H9 (cell line): ENCODE results near the gene PRICKLE1. TPM values are rescaled to one million over a fixed set of nuclear protein-coding genes. Genes with fewer than 3 reads are reported as not detected.

ENCODE experiments used
- DNase-seq: peaks from one replicate; pipeline ENCODE4 v3.0.0-alpha.2; 2017
- H2AFZ ChIP-seq: one replicate; pipeline ENCODE4 v1.6.1; 2013; ENCODE audit warnings: mild to moderate bottlenecking, low read length, control low read depth, moderate library complexity
- H2AK5ac ChIP-seq: 2 replicates; pipeline ENCODE4 v1.6.1; 2013; ENCODE audit warnings: low read length, control low read depth, mixed read lengths; ENCODE audit not compliant: insufficient read length
- H2BK120ac ChIP-seq: one replicate; pipeline ENCODE4 v1.6.1; 2013; ENCODE audit warnings: low read depth, mild to moderate bottlenecking, low read length, control low read depth, inconsistent platforms; ENCODE audit not compliant: poor library complexity, severe bottlenecking
- H2BK12ac ChIP-seq: 2 replicates; pipeline ENCODE4 v1.6.1; 2013; ENCODE audit warnings: low read length, control low read depth, mixed read lengths, low read depth; ENCODE audit not compliant: insufficient read length
- H2BK15ac ChIP-seq: 2 replicates; pipeline ENCODE4 v1.6.1; 2013; ENCODE audit warnings: low read depth, low read length, control low read depth
- H2BK20ac ChIP-seq: one replicate; pipeline ENCODE4 v1.6.1; 2013; ENCODE audit warnings: low read depth, mild to moderate bottlenecking, low read length, control low read depth, inconsistent platforms; ENCODE audit not compliant: poor library complexity, severe bottlenecking
- H2BK5ac ChIP-seq: 2 replicates; pipeline ENCODE4 v1.6.1; 2013; ENCODE audit warnings: low read length, control low read depth, mixed read lengths; ENCODE audit not compliant: insufficient read length
- H3K14ac ChIP-seq: 2 replicates; pipeline ENCODE4 v1.6.1; 2013; ENCODE audit warnings: low read length, control low read depth; ENCODE audit not compliant: insufficient read depth
- H3K18ac ChIP-seq: 2 replicates; pipeline ENCODE4 v1.6.1; 2013; ENCODE audit warnings: low read depth, mild to moderate bottlenecking, mixed read lengths, low read length, control low read depth; ENCODE audit not compliant: insufficient read length
- H3K23ac ChIP-seq: 2 replicates; pipeline ENCODE4 v1.6.1; 2013; ENCODE audit warnings: low read length, control low read depth, mixed read lengths, low read depth; ENCODE audit not compliant: insufficient read length
- H3K23me2 ChIP-seq: 2 replicates; pipeline ENCODE4 v1.6.1; 2013; ENCODE audit warnings: low read depth, mild to moderate bottlenecking, mixed read lengths, low read length, control low read depth; ENCODE audit not compliant: insufficient read length, poor library complexity, severe bottlenecking
- H3K27ac ChIP-seq: 2 replicates; pipeline ENCODE4 v1.5.1; 2013; ENCODE audit warnings: low read length, control low read depth, mixed read lengths, low read depth; ENCODE audit not compliant: insufficient read length
- H3K27me3 ChIP-seq: 2 replicates; pipeline ENCODE4 v1.6.1; 2013; ENCODE audit warnings: low read length, control low read depth, inconsistent platforms; ENCODE audit not compliant: insufficient read depth
- H3K4ac ChIP-seq: 2 replicates; pipeline ENCODE4 v1.6.1; 2013; ENCODE audit warnings: low read depth, mild to moderate bottlenecking, control low read depth, inconsistent platforms, low read length, moderate library complexity
- H3K4me1 ChIP-seq: 2 replicates; pipeline ENCODE4 v1.6.1; 2013; ENCODE audit warnings: low read length, control low read depth, inconsistent platforms; ENCODE audit not compliant: insufficient read depth
- H3K4me2 ChIP-seq: 2 replicates; pipeline ENCODE4 v1.6.1; 2013; ENCODE audit warnings: low read length, control low read depth, mixed read lengths; ENCODE audit not compliant: insufficient read length, insufficient read depth
- H3K56ac ChIP-seq: 2 replicates; pipeline ENCODE4 v1.6.1; 2013; ENCODE audit warnings: low read depth, mild to moderate bottlenecking, mixed read lengths, low read length, control low read depth; ENCODE audit not compliant: insufficient read length
- H3K79me1 ChIP-seq: 2 replicates; pipeline ENCODE4 v1.6.1; 2013; ENCODE audit warnings: low read depth, mild to moderate bottlenecking, moderate library complexity, low read length, control low read depth, inconsistent platforms; ENCODE audit not compliant: insufficient read depth, poor library complexity, severe bottlenecking
- H3K79me2 ChIP-seq: 2 replicates; pipeline ENCODE4 v1.6.1; 2013; ENCODE audit warnings: low read length, control low read depth, inconsistent platforms; ENCODE audit not compliant: insufficient read depth
- H3K9ac ChIP-seq: 2 replicates; pipeline ENCODE4 v1.6.1; 2013; ENCODE audit warnings: low read length, control low read depth, mixed read lengths; ENCODE audit not compliant: insufficient read length; ENCODE audit errors: extremely low read depth
- H3K9me3 ChIP-seq: one replicate; pipeline ENCODE4 v1.6.1; 2013; ENCODE audit warnings: low read depth, low read length, inconsistent platforms; ENCODE audit not compliant: control insufficient read depth
- H3T11ph ChIP-seq: one replicate; pipeline ENCODE4 v1.6.1; 2013; ENCODE audit warnings: mild to moderate bottlenecking, low read length, control low read depth, inconsistent platforms
- H4K20me1 ChIP-seq: one replicate; pipeline ENCODE4 v1.6.1; 2013; ENCODE audit not compliant: control insufficient read depth, insufficient read length, insufficient read depth
- H4K5ac ChIP-seq: 2 replicates; pipeline ENCODE4 v1.6.1; 2013; ENCODE audit warnings: low read depth, mild to moderate bottlenecking, mixed read lengths, low read length, control low read depth; ENCODE audit not compliant: insufficient read length
- H4K8ac ChIP-seq: replicated peaks from 2 replicates; pipeline ENCODE4 v1.6.1; 2013; ENCODE audit warnings: low read length, control low read depth, mixed read lengths, low read depth; ENCODE audit not compliant: insufficient read length
- H4K91ac ChIP-seq: 2 replicates; pipeline ENCODE4 v1.6.1; 2013; ENCODE audit warnings: low read depth, mild to moderate bottlenecking, moderate library complexity, mixed read lengths, low read length, control low read depth; ENCODE audit not compliant: insufficient read length
- H3K27ac Mint-ChIP-seq, 3 experiments: 2 replicates in 2 of 3; 3 replicates in 1 of 3; pipeline ENCODE4 v1.8.0; 2020 to 2021; ENCODE audit warnings: mixed read lengths in 3 of 3, mild to moderate bottlenecking in 1 of 3, moderate library complexity in 1 of 3
- H3K27me3 Mint-ChIP-seq: 2 replicates; pipeline ENCODE4 v1.8.0; 2021; ENCODE audit warnings: low read depth, mild to moderate bottlenecking, moderate library complexity, mixed read lengths
- H3K36me3 Mint-ChIP-seq, 3 experiments: 2 replicates in 2 of 3; 3 replicates in 1 of 3; pipeline ENCODE4 v1.8.0; 2020 to 2021; ENCODE audit warnings: low read depth in 3 of 3, mixed read lengths in 3 of 3; ENCODE audit not compliant: insufficient read depth in 1 of 3
- H3K4me1 Mint-ChIP-seq, 2 experiments: 2 replicates each; pipeline ENCODE4 v1.8.0; 2020; ENCODE audit warnings: mixed read lengths in 2 of 2
- H3K4me3 Mint-ChIP-seq, 2 experiments: 2 replicates in 1 of 2; 3 replicates in 1 of 2; pipeline ENCODE4 v1.8.0; 2020 to 2021; ENCODE audit warnings: mild to moderate bottlenecking in 2 of 2, mixed read lengths in 2 of 2, moderate library complexity in 1 of 2
- H3K9me3 Mint-ChIP-seq, 2 experiments: 2 replicates in 1 of 2; 3 replicates in 1 of 2; pipeline ENCODE4 v1.8.0; 2020; ENCODE audit warnings: mild to moderate bottlenecking in 2 of 2, mixed read lengths in 2 of 2, moderate library complexity in 1 of 2
- CTCF ChIP-seq: fragments of 200-600 bp; sonication (generic); conservative IDR thresholded peaks from 3 replicates; pipeline ENCODE4 v1.8.0; 2021; ENCODE audit warnings: antibody characterized with exemption, mild to moderate bottlenecking
- WGBS: extraction: QIAGEN DNeasy Blood & Tissue Kit; methylation state at CpG from one replicate; pipeline ENCODE4 v1.1.7; 2013; ENCODE audit warnings: missing lambda C conversion rate, low lambda C conversion rate, mixed read lengths; ENCODE audit not compliant: insufficient read length; ENCODE audit errors: extremely low coverage; 5-methylcytosine and 5-hydroxymethylcytosine counted together
- total RNA-seq: library from RNA; stranded (reverse); gene quantifications from 2 replicates; pipeline ENCODE4 v1.2.1, GENCODE V29; 2021

The PRICKLE1 gene
- total RNA-seq, 1 experiment from 2014 or later = 20.5 TPM

- peaks cover 13% of the 10 kb centered on the region; the same call in 1 of the 2 replicates for H3K79me2 ChIP-seq
- no peak overlapping the region for H3T11ph ChIP-seq
- DNase-seq = peak; percentile 89
- Mint-ChIP-seq H3K27ac (peak overlapping the region in 2 of 3 experiments; percentile 91 to 99; a peak in 5 of 7 replicates), H3K27me3 (peaks cover 46% of the 10 kb centered on the region), H3K4me3 (peak overlapping the region; percentile 38 to 97), H3K4me1 (peaks cover 53 to 66% of the 10 kb centered on the region in 2 experiments), H3K9me3 (peaks cover 0 to 4% of the 10 kb centered on the region in 2 experiments; a peak in 1 of 5 replicates), H3K36me3 (no peaks in the 10 kb centered on the region)
- no peak overlapping the region for H4K5ac ChIP-seq
- WGBS = no CpG with 5 or more reads among the region's 3 CpGs
- no peaks in the 10 kb centered on the region for H3K79me1 ChIP-seq
- no peak overlapping the region for H2BK120ac ChIP-seq
- no peaks in the 10 kb centered on the region for H3K9me3 ChIP-seq
- no peak overlapping the region for H2AFZ ChIP-seq
- H2BK15ac ChIP-seq = no peak overlapping the region
- peak overlapping the region; percentile 100 for H3K4me2 ChIP-seq
- peaks cover 12% of the 10 kb centered on the region; the same call in 1 of the 2 replicates for H3K27me3 ChIP-seq
- H3K56ac ChIP-seq = no peak overlapping the region
- no peak overlapping the region for H3K4ac ChIP-seq
- H2AK5ac ChIP-seq = no peak overlapping the region
- H3K4me1 ChIP-seq = peaks cover 5% of the 10 kb centered on the region
- no peak overlapping the region for H2BK20ac ChIP-seq
- H2BK12ac ChIP-seq = no peak overlapping the region
- no peaks in the 10 kb centered on the region for H4K20me1 ChIP-seq
- peaks cover 18% of the 10 kb centered on the region for H3K23me2 ChIP-seq
- H4K8ac ChIP-seq = no peak overlapping the region
- no peak overlapping the region for H3K23ac ChIP-seq
- H3K14ac ChIP-seq = no peak overlapping the region
- H3K18ac ChIP-seq = no peak overlapping the region
- H2BK5ac ChIP-seq = no peak overlapping the region
- no peak for TF ChIP-seq CTCF
- no peak overlapping the region for H4K91ac ChIP-seq
- H3K9ac ChIP-seq = peak overlapping the region; percentile 25
- H3K27ac ChIP-seq = peak overlapping the region; percentile 44
These were observed 103.7 kb downstream of the PRICKLE1 start for GRCh38 chr12:42485823-42486222.
